NB4 (cell line): ENCODE results near the gene PLEKHG7.
A peak's percentile ranks its signal among the peaks of the same experiment; 100 is the strongest.

Experiments
- MYC ChIP-seq: IDR thresholded peaks from 2 replicates; pipeline ENCODE4 v1.6.1; 2011; ENCODE audit warnings: low read depth, low read length
- POLR2A ChIP-seq: IDR thresholded peaks from 2 replicates; pipeline ENCODE4 v1.6.1; 2011; ENCODE audit warnings: mild to moderate bottlenecking; ENCODE audit not compliant: insufficient read length; ENCODE audit errors: extremely low read depth
- TF ChIP-seq, protein P1 (sequence below): IDR thresholded peaks from one replicate; pipeline ENCODE4 v1.5.1; 2012; ENCODE audit warnings: low read depth, low read length
- TF ChIP-seq, protein P2 (sequence below): IDR thresholded peaks from 2 replicates; pipeline ENCODE4 v1.6.1; 2011; ENCODE audit warnings: low read depth, low read length

DNA sequence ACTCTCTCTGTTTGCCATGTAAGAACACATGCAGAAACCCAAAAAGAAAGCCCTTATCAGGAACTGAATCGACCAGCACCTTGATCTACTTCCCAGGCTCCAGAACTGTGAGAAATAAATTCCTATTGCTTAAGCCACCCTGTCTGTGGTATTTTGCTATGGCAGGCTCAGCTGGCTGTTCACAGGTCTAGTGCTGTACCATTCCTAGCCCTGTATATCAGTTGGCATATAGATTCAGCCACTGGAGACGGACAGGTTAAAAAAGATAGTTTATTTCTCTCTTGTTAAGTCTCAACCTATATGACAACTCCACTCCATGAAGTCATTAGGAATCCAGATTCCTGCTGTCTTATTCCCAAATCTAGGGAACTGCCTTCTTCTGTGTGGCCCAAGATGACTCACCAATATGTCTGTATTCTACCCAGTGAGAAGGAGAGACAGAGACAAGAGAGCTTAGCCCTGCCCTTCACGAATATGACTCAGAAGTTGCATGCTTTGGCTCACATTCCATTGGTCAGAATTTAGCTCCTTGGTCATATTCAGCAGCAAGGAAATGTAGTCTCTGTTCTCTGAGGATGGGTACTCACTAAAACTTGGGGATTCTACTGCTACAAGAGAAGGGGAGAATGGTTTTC, 57.0 kb downstream of the PLEKHG7 start:
- TF ChIP-seq, protein P1, sequence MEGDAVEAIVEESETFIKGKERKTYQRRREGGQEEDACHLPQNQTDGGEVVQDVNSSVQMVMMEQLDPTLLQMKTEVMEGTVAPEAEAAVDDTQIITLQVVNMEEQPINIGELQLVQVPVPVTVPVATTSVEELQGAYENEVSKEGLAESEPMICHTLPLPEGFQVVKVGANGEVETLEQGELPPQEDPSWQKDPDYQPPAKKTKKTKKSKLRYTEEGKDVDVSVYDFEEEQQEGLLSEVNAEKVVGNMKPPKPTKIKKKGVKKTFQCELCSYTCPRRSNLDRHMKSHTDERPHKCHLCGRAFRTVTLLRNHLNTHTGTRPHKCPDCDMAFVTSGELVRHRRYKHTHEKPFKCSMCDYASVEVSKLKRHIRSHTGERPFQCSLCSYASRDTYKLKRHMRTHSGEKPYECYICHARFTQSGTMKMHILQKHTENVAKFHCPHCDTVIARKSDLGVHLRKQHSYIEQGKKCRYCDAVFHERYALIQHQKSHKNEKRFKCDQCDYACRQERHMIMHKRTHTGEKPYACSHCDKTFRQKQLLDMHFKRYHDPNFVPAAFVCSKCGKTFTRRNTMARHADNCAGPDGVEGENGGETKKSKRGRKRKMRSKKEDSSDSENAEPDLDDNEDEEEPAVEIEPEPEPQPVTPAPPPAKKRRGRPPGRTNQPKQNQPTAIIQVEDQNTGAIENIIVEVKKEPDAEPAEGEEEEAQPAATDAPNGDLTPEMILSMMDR: no peak
- TF ChIP-seq POLR2A (no peak), MYC (no peak)
- TF ChIP-seq, protein P2, sequence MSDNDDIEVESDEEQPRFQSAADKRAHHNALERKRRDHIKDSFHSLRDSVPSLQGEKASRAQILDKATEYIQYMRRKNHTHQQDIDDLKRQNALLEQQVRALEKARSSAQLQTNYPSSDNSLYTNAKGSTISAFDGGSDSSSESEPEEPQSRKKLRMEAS: peak; percentile 38; the same call in 1 of the 2 replicates
